Measurements from ENCODE around the gene LIF.

LIF gene

DNA sequence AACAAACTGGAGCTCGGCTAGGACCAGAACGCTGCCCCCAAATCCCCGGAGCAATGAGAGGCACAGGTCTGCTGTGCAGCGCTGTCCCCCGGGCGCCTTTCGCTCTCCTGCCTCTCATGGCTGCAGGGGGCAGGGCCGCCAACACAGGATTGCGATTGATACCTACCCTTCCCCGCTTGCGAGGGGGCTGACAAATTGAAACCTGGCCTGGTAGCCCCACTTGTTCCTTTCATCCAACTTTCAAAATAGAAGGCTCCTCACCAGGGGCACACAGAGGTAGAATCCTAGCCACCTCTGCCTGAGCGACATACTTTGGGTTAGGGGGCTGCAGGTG lies 43.4 kb upstream of the LIF start:
- Histone ChIP-seq H2AFZ (ENCODE audit: low read length) (no peak overlapping the region), H3K9me2 (replicated peaks; ENCODE audit: low read depth, low read length) (no peaks in the 10 kb centered on the region), H3K79me2 (ENCODE audit: insufficient read depth, low read length) (peaks cover 9% of the 10 kb centered on the region), H3K4me1 (ENCODE audit: insufficient read depth, low read length, poor library complexity, severe bottlenecking) (peaks cover 32% of the 10 kb centered on the region), H3K36me3 (ENCODE audit: insufficient read depth, low read length) (peaks cover 40% of the 10 kb centered on the region; the same call in 1 of the 2 replicates), H3K4me2 (ENCODE audit: low read depth, low read length, poor library complexity, severe bottlenecking) (peak overlapping the region; percentile 93), H3F3A (ENCODE audit: low read depth) (0 out of 2 replicates have a peak, but pooled peaks cover 8% of the 10 kb centered on the region), H3K27me3 (ENCODE audit: insufficient read depth, low read length, poor library complexity, severe bottlenecking) (no peaks in the 10 kb centered on the region), H4K20me1 (ENCODE audit: insufficient read depth, low read length, poor library complexity, severe bottlenecking) (no peaks in the 10 kb centered on the region), H3K9me3 (ENCODE audit: insufficient read depth, low read depth, low read length) (no peaks in the 10 kb centered on the region), H3K4me3 (ENCODE audit: low read length, poor library complexity, severe bottlenecking) (peak overlapping the region; percentile 89), H3K9ac (ENCODE audit: low read depth, low read length, poor library complexity, severe bottlenecking) (peak overlapping the region; percentile 61)
- TF ChIP-seq, protein P1, sequence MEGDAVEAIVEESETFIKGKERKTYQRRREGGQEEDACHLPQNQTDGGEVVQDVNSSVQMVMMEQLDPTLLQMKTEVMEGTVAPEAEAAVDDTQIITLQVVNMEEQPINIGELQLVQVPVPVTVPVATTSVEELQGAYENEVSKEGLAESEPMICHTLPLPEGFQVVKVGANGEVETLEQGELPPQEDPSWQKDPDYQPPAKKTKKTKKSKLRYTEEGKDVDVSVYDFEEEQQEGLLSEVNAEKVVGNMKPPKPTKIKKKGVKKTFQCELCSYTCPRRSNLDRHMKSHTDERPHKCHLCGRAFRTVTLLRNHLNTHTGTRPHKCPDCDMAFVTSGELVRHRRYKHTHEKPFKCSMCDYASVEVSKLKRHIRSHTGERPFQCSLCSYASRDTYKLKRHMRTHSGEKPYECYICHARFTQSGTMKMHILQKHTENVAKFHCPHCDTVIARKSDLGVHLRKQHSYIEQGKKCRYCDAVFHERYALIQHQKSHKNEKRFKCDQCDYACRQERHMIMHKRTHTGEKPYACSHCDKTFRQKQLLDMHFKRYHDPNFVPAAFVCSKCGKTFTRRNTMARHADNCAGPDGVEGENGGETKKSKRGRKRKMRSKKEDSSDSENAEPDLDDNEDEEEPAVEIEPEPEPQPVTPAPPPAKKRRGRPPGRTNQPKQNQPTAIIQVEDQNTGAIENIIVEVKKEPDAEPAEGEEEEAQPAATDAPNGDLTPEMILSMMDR (conservative IDR thresholded peaks at IDR 0.05; ENCODE audit: low read length), result no peak; the same call in 1 of the 2 replicates
- no peak for TF ChIP-seq EZH2phosphoT487 (IDR thresholded peaks at IDR 0.05; ENCODE audit: borderline replicate concordance)

DNA sequence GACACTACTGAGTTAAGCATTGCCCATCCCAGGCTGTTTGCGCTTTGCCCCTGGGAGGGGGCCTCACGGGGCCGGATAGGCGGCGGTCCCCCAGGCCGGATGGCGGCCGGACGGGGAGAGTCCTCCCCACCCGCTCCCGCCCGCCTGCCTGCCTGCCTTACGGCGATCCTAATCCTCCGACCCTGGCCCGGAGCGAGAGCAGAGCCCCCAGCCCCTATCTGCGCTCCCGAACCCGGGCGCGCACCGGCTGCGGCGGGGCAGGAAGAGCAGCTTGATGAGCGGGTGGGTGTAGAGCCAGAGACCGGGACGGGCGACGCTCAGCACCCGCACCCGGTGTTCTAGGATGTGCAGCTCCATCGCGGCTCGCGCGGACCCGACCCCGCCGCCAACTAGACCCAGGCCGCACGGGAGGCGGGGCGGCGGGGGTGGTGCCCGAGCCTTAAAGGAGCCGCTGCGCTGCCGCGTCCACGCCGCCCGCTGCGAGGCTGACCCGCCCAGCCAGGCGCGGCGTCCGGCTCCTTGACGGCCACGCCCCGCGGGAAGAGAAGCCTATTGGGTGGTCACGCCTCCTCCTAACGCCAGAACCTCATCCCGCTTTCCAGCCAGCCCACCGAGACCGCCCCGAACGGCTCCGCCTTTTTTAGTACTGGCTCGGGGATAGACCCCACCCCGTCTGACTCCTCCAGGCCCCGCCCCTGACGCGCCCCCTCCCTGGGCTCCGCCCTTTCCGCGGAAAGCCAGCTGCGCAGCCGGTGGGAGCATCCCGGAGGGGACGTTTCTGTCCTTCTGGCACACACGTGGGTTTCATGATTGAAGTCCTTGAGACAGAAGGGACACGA lies 42.8 kb upstream of the LIF start, which contains the start of gene CASTOR1:
Gene CASTOR1, minus strand, starts transcription at position 365 of the 839 bp plus-strand sequence. Its CDS starts 8 bp downstream, at position 357.
- peak within 1 kb of the TSS; percentile 74 for H3K9ac ChIP-seq (ENCODE audit: low read depth, low read length, poor library complexity, severe bottlenecking)
- TF ChIP-seq EZH2phosphoT487 (IDR thresholded peaks at IDR 0.05; ENCODE audit: borderline replicate concordance), result no peak
- TF ChIP-seq, protein P1 (conservative IDR thresholded peaks at IDR 0.05; ENCODE audit: low read length), result no peak
- no peak within 1 kb of the TSS; the same call in 1 of the 2 replicates for H2AFZ ChIP-seq (ENCODE audit: low read length)
- H4K20me1 ChIP-seq (ENCODE audit: insufficient read depth, low read length, poor library complexity, severe bottlenecking), result no peaks in the 10 kb centered on the region
- 0 out of 2 replicates have a peak, but pooled peaks cover 8% of the 10 kb centered on the region for H3F3A ChIP-seq (ENCODE audit: low read depth)
- peaks cover 32% of the 10 kb centered on the region for H3K4me1 ChIP-seq (ENCODE audit: insufficient read depth, low read length, poor library complexity, severe bottlenecking)
- peak within 1 kb of the TSS; percentile 93 for H3K4me2 ChIP-seq (ENCODE audit: low read depth, low read length, poor library complexity, severe bottlenecking)
- no peaks in the 10 kb centered on the region for H3K27me3 ChIP-seq (ENCODE audit: insufficient read depth, low read length, poor library complexity, severe bottlenecking)
- H3K4me3 ChIP-seq (ENCODE audit: low read length, poor library complexity, severe bottlenecking), result peak within 1 kb of the TSS; percentile 89
- no peaks in the 10 kb centered on the region for H3K9me3 ChIP-seq (ENCODE audit: insufficient read depth, low read depth, low read length)
- H3K9me2 ChIP-seq (replicated peaks; ENCODE audit: low read depth, low read length), result no peaks in the 10 kb centered on the region
- H3K36me3 ChIP-seq (ENCODE audit: insufficient read depth, low read length), result peaks cover 34% of the 10 kb centered on the region; the same call in 1 of the 2 replicates
- peaks cover 9% of the 10 kb centered on the region for H3K79me2 ChIP-seq (ENCODE audit: insufficient read depth, low read length)

DNA sequence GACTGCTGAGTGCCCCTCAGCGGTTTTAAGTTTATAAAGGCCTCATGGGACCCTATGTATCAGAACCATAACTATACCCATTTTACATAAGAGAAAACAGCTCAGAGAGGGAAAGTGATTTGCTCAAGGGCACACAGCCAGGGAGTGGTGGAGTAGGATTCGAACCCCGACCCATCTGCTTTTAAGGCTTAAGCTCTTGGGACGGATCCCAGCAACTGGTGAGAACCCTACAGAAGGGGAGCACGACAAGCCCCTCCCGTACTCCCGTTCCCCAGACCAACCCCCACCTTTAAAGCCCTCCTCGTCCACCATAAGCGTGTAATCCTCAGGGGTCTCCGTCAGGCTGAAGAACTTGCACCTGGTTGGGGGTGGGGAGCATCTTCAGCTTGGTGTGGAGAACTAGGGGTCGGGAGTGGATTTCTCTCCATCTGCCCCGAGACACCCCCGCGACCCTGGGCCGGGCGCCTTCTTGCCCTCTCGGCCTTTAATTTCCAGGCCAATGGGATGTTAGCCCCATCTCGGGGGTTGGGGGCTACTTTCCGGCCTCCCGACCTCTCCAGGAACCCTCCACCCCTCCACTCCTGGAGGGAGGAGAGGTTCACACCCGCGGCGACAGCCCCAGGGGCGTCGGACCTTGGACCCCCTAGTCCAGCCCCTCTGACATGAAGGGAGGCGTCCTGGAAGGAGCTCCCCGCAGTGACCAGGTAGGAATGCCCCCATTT lies 42.0 kb upstream of the LIF start:
- H3F3A ChIP-seq (ENCODE audit: low read depth), result 0 out of 2 replicates have a peak, but pooled peaks cover 8% of the 10 kb centered on the region
- no peaks in the 10 kb centered on the region for H3K9me3 ChIP-seq (ENCODE audit: insufficient read depth, low read depth, low read length)
- H3K4me2 ChIP-seq (ENCODE audit: low read depth, low read length, poor library complexity, severe bottlenecking), result peak overlapping the region; percentile 93
- peak overlapping the region; percentile 89 for H3K4me3 ChIP-seq (ENCODE audit: low read length, poor library complexity, severe bottlenecking)
- peaks cover 26% of the 10 kb centered on the region; the same call in 1 of the 2 replicates for H3K36me3 ChIP-seq (ENCODE audit: insufficient read depth, low read length)
- TF ChIP-seq, protein P1 (conservative IDR thresholded peaks at IDR 0.05; ENCODE audit: low read length), result no peak
- TF ChIP-seq EZH2phosphoT487 (IDR thresholded peaks at IDR 0.05; ENCODE audit: borderline replicate concordance), result no peak
- H3K27me3 ChIP-seq (ENCODE audit: insufficient read depth, low read length, poor library complexity, severe bottlenecking), result no peaks in the 10 kb centered on the region
- no peak overlapping the region for H2AFZ ChIP-seq (ENCODE audit: low read length)
- peak overlapping the region; percentile 74 for H3K9ac ChIP-seq (ENCODE audit: low read depth, low read length, poor library complexity, severe bottlenecking)
- peaks cover 34% of the 10 kb centered on the region for H3K4me1 ChIP-seq (ENCODE audit: insufficient read depth, low read length, poor library complexity, severe bottlenecking)
- no peaks in the 10 kb centered on the region for H4K20me1 ChIP-seq (ENCODE audit: insufficient read depth, low read length, poor library complexity, severe bottlenecking)
- peaks cover 9% of the 10 kb centered on the region for H3K79me2 ChIP-seq (ENCODE audit: insufficient read depth, low read length)
- H3K9me2 ChIP-seq (replicated peaks; ENCODE audit: low read depth, low read length), result no peaks in the 10 kb centered on the region
